GM12873 (cell line): Measurements from ENCODE around the gene FHIT.

Experiments used
- TF ChIP-seq, protein P1 (sequence below): IDR thresholded peaks from 2 replicates; pipeline ENCODE4 v1.5.1; 2012; ENCODE audit warnings: low read depth, mild to moderate bottlenecking, moderate library complexity, low read length, control low read depth; ENCODE audit not compliant: insufficient read depth; ENCODE audit errors: missing control alignments

Gene FHIT

DNA sequence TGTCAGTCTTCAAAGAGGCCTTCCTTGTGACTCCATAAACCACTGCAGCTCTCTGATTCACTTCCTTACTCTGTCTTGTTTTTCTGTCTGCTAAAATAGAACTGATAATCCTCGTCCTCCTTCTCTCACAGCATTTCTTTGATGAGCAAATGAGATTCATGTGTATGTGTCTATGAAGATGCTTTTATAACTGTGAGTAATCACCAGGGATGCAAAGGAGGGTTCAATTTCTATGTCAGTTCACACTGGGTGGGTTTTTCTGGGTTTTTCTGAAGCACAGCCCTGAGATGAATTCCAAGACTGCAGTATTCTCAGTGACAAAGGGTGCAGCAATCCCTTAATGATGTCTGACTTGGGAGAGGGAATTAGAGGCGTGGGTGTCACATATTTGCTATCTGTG is 1454.8 kb downstream of the FHIT start:
- TF ChIP-seq, protein P1, sequence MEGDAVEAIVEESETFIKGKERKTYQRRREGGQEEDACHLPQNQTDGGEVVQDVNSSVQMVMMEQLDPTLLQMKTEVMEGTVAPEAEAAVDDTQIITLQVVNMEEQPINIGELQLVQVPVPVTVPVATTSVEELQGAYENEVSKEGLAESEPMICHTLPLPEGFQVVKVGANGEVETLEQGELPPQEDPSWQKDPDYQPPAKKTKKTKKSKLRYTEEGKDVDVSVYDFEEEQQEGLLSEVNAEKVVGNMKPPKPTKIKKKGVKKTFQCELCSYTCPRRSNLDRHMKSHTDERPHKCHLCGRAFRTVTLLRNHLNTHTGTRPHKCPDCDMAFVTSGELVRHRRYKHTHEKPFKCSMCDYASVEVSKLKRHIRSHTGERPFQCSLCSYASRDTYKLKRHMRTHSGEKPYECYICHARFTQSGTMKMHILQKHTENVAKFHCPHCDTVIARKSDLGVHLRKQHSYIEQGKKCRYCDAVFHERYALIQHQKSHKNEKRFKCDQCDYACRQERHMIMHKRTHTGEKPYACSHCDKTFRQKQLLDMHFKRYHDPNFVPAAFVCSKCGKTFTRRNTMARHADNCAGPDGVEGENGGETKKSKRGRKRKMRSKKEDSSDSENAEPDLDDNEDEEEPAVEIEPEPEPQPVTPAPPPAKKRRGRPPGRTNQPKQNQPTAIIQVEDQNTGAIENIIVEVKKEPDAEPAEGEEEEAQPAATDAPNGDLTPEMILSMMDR: no peak

DNA sequence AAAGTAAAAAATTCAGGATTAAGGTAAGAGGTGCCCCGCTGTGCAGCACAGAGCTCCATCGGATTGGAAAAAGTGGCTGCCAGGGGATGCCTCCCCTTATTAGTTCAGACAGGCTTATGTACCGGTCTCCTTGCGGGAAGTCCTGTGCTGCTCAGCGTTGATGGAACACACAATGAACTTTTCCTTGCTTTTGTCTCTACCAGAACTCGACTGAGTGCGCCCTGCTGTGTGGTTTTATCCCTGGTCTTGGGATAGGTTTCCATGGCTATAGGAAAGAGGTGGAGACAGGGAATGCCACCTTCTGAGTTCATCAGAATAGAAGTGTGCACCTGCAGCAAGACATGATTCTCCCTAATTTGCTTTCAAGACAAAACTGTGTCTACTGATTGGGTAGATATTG is 1455.5 kb downstream of the FHIT start:
- TF ChIP-seq, protein P1: no peak

DNA sequence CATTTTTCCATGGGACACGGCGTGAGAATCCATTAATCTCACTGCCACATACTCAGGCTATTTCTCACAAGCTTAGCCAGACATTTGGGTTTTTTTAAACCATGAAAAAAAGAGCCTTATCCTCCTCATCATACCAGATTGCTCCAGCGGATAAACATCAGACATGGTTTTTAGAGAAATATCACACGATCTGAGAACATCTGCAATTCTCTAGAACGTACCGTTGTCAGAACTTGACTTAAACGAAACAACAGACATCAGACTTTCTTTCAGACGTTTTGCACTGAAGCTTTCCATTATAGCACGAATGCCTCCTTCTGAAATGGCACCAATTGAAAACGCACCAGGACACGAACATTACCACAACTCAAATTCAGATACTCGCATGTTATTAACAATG is 1457.3 kb downstream of the FHIT start:
- TF ChIP-seq, protein P1: no peak

DNA sequence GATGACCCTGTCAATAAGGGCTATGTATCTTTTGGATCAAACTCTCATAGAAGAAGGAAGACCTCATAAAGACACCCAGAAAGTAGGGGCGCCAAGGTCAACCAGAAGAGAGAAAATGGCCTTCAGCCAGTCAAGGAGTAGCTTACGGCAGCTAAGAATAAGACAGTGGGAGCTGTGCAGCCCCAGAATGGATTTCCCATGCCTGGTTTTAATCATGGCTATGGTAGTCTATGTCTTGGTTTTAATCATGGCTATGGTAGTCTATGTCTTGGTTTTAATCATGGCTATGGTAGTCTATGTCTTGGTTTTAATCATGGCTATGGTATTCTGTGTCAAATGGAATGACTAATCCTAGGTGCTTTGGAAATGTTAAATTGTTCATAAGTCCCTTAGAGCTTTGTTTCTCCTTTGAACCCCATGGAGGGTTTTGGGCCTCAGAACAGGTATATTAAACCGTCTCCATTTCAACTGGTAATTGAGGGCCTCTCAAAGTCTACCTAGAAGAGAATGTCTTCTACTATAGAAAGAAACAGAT is 1459.4 kb downstream of the FHIT start:
- TF ChIP-seq, protein P1: no peak

DNA sequence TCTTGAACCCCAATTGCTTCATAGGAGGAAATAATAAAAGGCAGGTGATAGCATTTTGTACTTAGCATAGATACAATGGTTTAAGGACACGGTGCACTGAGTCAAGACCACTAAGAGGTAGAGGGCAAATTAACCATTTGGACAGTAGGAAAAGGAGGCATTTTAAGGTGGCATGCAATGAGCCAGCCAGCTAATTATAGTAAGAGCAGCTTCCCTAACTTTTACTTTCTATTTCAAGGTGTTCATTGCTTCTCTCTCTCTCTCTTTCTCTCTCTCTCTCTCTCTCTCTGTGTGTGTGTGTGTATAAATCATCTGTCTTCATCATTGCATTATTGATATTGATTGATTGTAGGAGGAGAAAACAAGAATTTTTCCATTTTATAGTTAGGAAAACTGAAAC is 1461.0 kb downstream of the FHIT start:
- TF ChIP-seq, protein P1: no peak

DNA sequence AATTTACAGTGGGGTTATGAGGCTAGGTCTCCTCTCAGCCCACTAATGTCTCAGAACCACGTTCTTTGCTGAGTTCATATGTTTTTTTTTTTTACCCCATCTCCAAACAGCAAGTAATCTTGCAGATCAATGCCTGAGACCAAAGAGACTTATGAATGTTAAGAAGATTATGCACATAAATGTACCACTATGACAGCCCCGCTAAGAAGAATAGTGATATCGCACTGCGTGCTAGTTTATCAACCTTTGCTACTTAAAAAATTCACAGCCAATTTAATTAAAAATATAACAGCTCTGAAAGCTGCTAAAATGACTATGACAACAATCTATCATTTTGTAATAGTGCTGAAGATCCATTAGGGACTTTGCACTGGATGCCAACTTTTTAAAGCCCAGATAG is 1462.5 kb downstream of the FHIT start:
- TF ChIP-seq, protein P1: no peak

DNA sequence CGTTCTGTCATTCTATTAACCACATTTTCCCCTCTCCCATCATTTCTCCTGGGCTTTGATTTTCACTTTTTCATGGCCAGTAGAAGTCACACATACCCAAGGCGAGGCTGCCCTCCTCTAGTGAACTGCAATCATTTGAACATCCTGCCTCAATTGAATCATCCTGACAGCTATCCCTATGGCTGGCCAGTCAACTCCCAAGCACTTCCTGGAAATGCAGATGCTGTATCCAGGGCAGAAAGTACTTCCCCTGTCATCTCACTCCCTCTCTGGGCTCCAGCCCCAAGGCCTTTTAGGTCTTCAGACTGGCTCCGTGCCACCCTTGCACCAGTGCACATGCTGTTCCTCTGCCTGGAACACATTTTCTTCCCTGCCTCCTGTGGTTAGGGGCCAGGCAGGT is 1463.1 kb downstream of the FHIT start:
- TF ChIP-seq, protein P1: no peak
